Thyroid gland (tissue), 4 donors: ENCODE data around the gene TBC1D2. TPM values are rescaled to one million over a fixed set of nuclear protein-coding genes. Genes with fewer than 3 reads are reported as not detected.

Experiments
- DNase-seq, 2 donors: peaks; one replicate each; pipeline ENCODE4 v3.0.0-alpha.2; 2019
- H3K27ac ChIP-seq, 3 donors: fragments of 200-600 bp; sonication (generic); 1 replicate in 2 of 3; 2 replicates in 1 of 3; pipeline ENCODE4 v1.5.1; 2016 to 2019; ENCODE audit warnings: mild to moderate bottlenecking in 1 of 3, moderate library complexity in 1 of 3
- H3K27me3 ChIP-seq: fragments of 200-600 bp; sonication (generic); one replicate; pipeline ENCODE4 v1.5.1; 2019
- H3K36me3 ChIP-seq, 2 donors: fragments of 200-600 bp; sonication (generic); one replicate each; pipeline ENCODE4 v1.5.1; 2016 to 2019
- H3K4me1 ChIP-seq, 2 donors: fragments of 200-600 bp; sonication (generic); one replicate each; pipeline ENCODE4 v1.5.1; 2017 to 2019
- H3K4me3 ChIP-seq, 3 donors: fragments of 200-600 bp; sonication (generic); replicated peaks in 1 of 3; 1 replicate in 2 of 3; 2 replicates in 1 of 3; pipeline ENCODE4 v1.5.1; 2016; ENCODE audit warnings: mild to moderate bottlenecking in 1 of 3
- H3K9me3 ChIP-seq: fragments of 200-600 bp; sonication (generic); one replicate; pipeline ENCODE4 v1.5.1; 2017
- POLR2A ChIP-seq, 2 donors: fragments of 450-650 bp; IDR thresholded peaks; one replicate each; pipeline ENCODE4 v1.6.1; 2017; ENCODE audit warnings: antibody characterized with exemption in 2 of 2, mild to moderate bottlenecking in 2 of 2, moderate library complexity in 1 of 2
- WGBS, 2 donors: methylation state at CpG; one replicate each; pipeline ENCODE4 v1.1.5; 2017; 5-methylcytosine and 5-hydroxymethylcytosine counted together
- intact Hi-C: fragments of 100-400 bp; cut with DNase I; formaldehyde crosslinking; loops from one replicate; pipeline ENCODE4 v1.15.1; 2023
- total RNA-seq, 4 donors: library from RNA; depleted of rRNA; stranded (reverse); fragments of >200 nt; gene quantifications; one replicate each; pipeline ENCODE4 v1.2.3, GENCODE V29; 2016
- TF ChIP-seq, protein P1 (sequence below), 6 experiments: fragments of 200-600 bp in 3 of 6; fragments of 450-650 bp in 3 of 6; sonication (generic) in 3 of 6; IDR thresholded peaks; one replicate each; pipeline ENCODE4 v1.5.1; 2016 to 2019; ENCODE audit warnings: antibody characterized with exemption in 6 of 6, mild to moderate bottlenecking in 2 of 6, inconsistent platforms in 1 of 6, moderate library complexity in 1 of 6

TBC1D2 gene
- total RNA-seq, 4 donors from 2014 or later = 12.9 to 20.9 (median 18.3) TPM

GRCh38 chr9:98168941-98169488, 86.4 kb downstream of the TBC1D2 start:
- no peaks in the 10 kb centered on the region for H3K27me3 ChIP-seq
- no peak for DNase-seq
- TF ChIP-seq, protein P1, sequence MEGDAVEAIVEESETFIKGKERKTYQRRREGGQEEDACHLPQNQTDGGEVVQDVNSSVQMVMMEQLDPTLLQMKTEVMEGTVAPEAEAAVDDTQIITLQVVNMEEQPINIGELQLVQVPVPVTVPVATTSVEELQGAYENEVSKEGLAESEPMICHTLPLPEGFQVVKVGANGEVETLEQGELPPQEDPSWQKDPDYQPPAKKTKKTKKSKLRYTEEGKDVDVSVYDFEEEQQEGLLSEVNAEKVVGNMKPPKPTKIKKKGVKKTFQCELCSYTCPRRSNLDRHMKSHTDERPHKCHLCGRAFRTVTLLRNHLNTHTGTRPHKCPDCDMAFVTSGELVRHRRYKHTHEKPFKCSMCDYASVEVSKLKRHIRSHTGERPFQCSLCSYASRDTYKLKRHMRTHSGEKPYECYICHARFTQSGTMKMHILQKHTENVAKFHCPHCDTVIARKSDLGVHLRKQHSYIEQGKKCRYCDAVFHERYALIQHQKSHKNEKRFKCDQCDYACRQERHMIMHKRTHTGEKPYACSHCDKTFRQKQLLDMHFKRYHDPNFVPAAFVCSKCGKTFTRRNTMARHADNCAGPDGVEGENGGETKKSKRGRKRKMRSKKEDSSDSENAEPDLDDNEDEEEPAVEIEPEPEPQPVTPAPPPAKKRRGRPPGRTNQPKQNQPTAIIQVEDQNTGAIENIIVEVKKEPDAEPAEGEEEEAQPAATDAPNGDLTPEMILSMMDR (IDR thresholded peaks at IDR 0.05) = no peak
- no peak for TF ChIP-seq POLR2A (IDR thresholded peaks at IDR 0.05)
- intact Hi-C loops = no loop called here
- H3K9me3 ChIP-seq = no peaks in the 10 kb centered on the region
- H3K27ac ChIP-seq = no peak overlapping the region
- WGBS, 2 donors = 82 to 84% methylated on average over 13 to 15 of the region's 15 CpGs
- H3K4me3 ChIP-seq = no peak overlapping the region
- H3K36me3 ChIP-seq = no peaks in the 10 kb centered on the region
- H3K4me1 ChIP-seq = no peaks in the 10 kb centered on the region

- H3K36me3 ChIP-seq = no peaks in the 10 kb centered on the region
- no peak overlapping the region for H3K27ac ChIP-seq
- intact Hi-C loops = no loop called here
Observed at GRCh38 chr9:98168153-98168780, 87.2 kb downstream of the TBC1D2 start.

GRCh38 chr9:98164912-98165311, 90.5 kb downstream of the TBC1D2 start:
- Histone ChIP-seq H3K27ac (no peak overlapping the region), H3K9me3 (no peaks in the 10 kb centered on the region), H3K4me3 (no peak overlapping the region), H3K4me1 (peaks cover 0 to 7% of the 10 kb centered on the region in 2 donors), H3K36me3 (no peaks in the 10 kb centered on the region), H3K27me3 (no peaks in the 10 kb centered on the region)
- WGBS, 2 donors = 87 to 91% methylated on average over 7 of the region's 7 CpGs
- TF ChIP-seq, protein P1 (IDR thresholded peaks at IDR 0.05) = no peak
- TF ChIP-seq POLR2A (IDR thresholded peaks at IDR 0.05) = no peak
- intact Hi-C loops = no loop called here
- no peak for DNase-seq

More at GRCh38 chr9:98168153-98168780, 87.2 kb downstream of the TBC1D2 start:
- DNase-seq = no peak
- 77 to 82% methylated on average over 3 of the region's 3 CpGs for WGBS, 2 donors
- TF ChIP-seq POLR2A (IDR thresholded peaks at IDR 0.05) = no peak
- TF ChIP-seq, protein P1 (IDR thresholded peaks at IDR 0.05) = no peak
- Histone ChIP-seq H3K4me1 (no peaks in the 10 kb centered on the region), H3K27me3 (no peaks in the 10 kb centered on the region), H3K4me3 (no peak overlapping the region), H3K9me3 (no peaks in the 10 kb centered on the region)

DNA sequence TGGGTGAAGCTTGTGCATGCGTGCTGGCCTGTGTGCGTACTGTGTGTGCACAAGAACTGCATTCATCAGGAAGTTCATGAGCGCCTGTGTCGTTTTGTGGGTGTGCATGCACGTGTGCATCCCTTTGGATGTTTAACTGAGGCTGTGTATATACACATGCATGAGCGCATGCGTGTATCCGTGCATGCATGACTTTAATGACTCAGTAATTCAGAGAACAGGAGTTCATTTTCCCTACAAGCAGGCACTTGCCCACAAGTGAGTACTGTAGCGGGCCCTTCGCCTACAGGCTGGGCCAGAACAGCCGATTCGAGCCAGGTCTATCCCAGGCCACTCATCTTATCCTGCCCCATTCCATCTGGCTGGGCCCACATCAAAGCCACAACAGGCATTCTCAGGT, 92.8 kb downstream of the TBC1D2 start:
- Histone ChIP-seq H3K4me3 (no peak overlapping the region), H3K4me1 (peaks cover 0 to 7% of the 10 kb centered on the region in 2 donors), H3K9me3 (no peaks in the 10 kb centered on the region), H3K27ac (no peak overlapping the region), H3K27me3 (no peaks in the 10 kb centered on the region), H3K36me3 (no peaks in the 10 kb centered on the region)
- peak; percentile 52 to 53 for DNase-seq
- TF ChIP-seq, protein P1 (IDR thresholded peaks at IDR 0.05) = no peak
- intact Hi-C loops = no loop called here
- WGBS, 2 donors = 70 to 80% methylated on average over 12 of the region's 12 CpGs

DNA sequence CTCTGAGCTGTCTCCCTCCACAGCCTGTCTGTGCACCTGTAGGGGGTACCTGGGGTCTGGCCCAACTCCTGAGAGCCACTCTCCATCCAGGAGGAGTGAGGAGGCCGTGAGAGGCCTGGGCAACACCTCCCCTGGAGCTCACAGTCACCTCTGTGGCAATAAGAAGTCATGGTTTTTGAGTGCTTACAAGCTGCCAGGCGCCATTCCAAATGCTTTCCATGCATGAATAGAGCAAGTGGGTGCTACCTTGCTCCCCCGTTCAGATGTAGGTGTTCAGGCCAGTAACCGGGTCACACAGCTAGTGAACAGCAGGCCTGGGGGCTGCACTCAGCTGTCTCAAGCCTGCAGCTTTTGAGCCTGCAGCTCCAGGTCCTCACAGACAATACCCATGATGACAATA, 93.6 kb downstream of the TBC1D2 start:
- no peak overlapping the region for H3K27ac ChIP-seq
- no peak overlapping the region for H3K4me3 ChIP-seq
- H3K9me3 ChIP-seq = no peaks in the 10 kb centered on the region
- H3K4me1 ChIP-seq = peaks cover 0 to 7% of the 10 kb centered on the region in 2 donors
- intact Hi-C loops = no loop called here
- H3K27me3 ChIP-seq = no peaks in the 10 kb centered on the region
- H3K36me3 ChIP-seq = no peaks in the 10 kb centered on the region
- 31 to 43% methylated on average over 4 of the region's 4 CpGs for WGBS, 2 donors
- TF ChIP-seq, protein P1 (IDR thresholded peaks at IDR 0.05) = no peak
- no peak for TF ChIP-seq POLR2A (IDR thresholded peaks at IDR 0.05)
- DNase-seq = peak; percentile 83 to 85
